ENCODE data around the gene PDE3B.
A peak's percentile ranks its signal among the peaks of the same experiment; 100 is the strongest.
"Not testable (repeated sequence)": the region's sequence is repeated elsewhere in the genome, so short reads cannot be mapped to it uniquely, and the experiment has no call there.

Gene PDE3B

GRCh38 chr11:14746857-14747395 is 103.3 kb downstream of the PDE3B start:
- DNase-seq (ENCODE audit: low spot score), result no peak

- no peak for DNase-seq (ENCODE audit: low spot score)
Measured at GRCh38 chr11:14748090-14748489, 104.5 kb downstream of the PDE3B start.

- DNase-seq (ENCODE audit: low spot score), result no peak
Measured at GRCh38 chr11:14750911-14751310, 107.3 kb downstream of the PDE3B start.

- no peak for DNase-seq (ENCODE audit: low spot score)
Measured at GRCh38 chr11:14751975-14752407, 108.4 kb downstream of the PDE3B start.

GRCh38 chr11:14755140-14755539 is 111.5 kb downstream of the PDE3B start:
- DNase-seq (ENCODE audit: low spot score), result no peak

- DNase-seq (ENCODE audit: low spot score), result no peak
Measured at GRCh38 chr11:14756349-14756748, 112.7 kb downstream of the PDE3B start.

- not testable (repeated sequence) for DNase-seq (ENCODE audit: low spot score)
Measured at GRCh38 chr11:14759300-14760012, 115.9 kb downstream of the PDE3B start.

GRCh38 chr11:14764179-14764578 is 120.6 kb downstream of the PDE3B start:
- no peak for DNase-seq (ENCODE audit: low spot score)

- no peak for DNase-seq (ENCODE audit: low spot score)
Measured at GRCh38 chr11:14764579-14765527, 121.2 kb downstream of the PDE3B start.

- no peak for DNase-seq (ENCODE audit: low spot score)
Measured at GRCh38 chr11:14766585-14766984, 123.0 kb downstream of the PDE3B start.

- no peak for DNase-seq (ENCODE audit: low spot score)
Measured at GRCh38 chr11:14768526-14769188, 125.1 kb downstream of the PDE3B start.

GRCh38 chr11:14773755-14774154 is 130.2 kb downstream of the PDE3B start:
- DNase-seq (ENCODE audit: low spot score), result no peak

- DNase-seq (ENCODE audit: low spot score), result no peak
Measured at GRCh38 chr11:14774721-14775120, 131.1 kb downstream of the PDE3B start.

GRCh38 chr11:14775897-14776296 is 132.3 kb downstream of the PDE3B start:
- DNase-seq (ENCODE audit: low spot score), result no peak

- not testable (repeated sequence) for DNase-seq (ENCODE audit: low spot score)
Measured at GRCh38 chr11:14778460-14778859, 134.9 kb downstream of the PDE3B start.

GRCh38 chr11:14783788-14784187 is 140.2 kb downstream of the PDE3B start:
- DNase-seq (ENCODE audit: low spot score), result no peak

- no peak for DNase-seq (ENCODE audit: low spot score)
Measured at GRCh38 chr11:14784230-14784629, 140.6 kb downstream of the PDE3B start.

- peak; percentile 11 for DNase-seq (ENCODE audit: low spot score)
Measured at GRCh38 chr11:14789879-14790484, 146.4 kb downstream of the PDE3B start.

GRCh38 chr11:14793546-14793945 is 149.9 kb downstream of the PDE3B start:
- no peak for DNase-seq (ENCODE audit: low spot score)

- not testable (repeated sequence) for DNase-seq (ENCODE audit: low spot score)
Measured at GRCh38 chr11:14796028-14796427, 152.4 kb downstream of the PDE3B start.

GRCh38 chr11:14803846-14804245 is 160.2 kb downstream of the PDE3B start:
- no peak for DNase-seq (ENCODE audit: low spot score)

GRCh38 chr11:14809466-14809865 is 165.9 kb downstream of the PDE3B start:
- no peak for DNase-seq (ENCODE audit: low spot score)
